ENCODE data around the gene PTPRD. TPM values are rescaled to one million over a fixed set of nuclear protein-coding genes. Genes with fewer than 3 reads are reported as not detected.

Gene PTPRD
- total RNA-seq, 1 donor from 2014 or later = 139 TPM

DNA sequence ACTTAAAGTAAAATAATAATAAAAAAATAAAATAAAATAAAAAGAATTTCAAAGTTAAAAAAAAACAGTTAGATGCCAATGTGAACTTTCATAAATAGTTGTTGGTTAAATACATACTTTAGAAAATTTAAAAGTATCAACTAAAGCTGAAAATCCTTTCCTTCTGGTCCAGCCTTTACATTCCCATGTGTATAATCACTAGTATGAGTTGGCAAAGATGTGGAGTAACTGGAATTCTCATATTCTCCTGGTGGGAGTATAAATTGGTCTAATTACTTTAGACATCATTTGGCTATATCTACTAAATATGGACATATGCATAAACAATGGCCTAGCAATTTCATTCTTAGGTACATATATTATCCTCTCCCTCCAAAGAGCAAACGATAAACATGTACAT lies 619.9 kb downstream of the PTPRD start:
- no peaks in the 10 kb centered on the region for H3K4me1 Mint-ChIP-seq
- H3K27me3 Mint-ChIP-seq (ENCODE audit: low read depth) = no peaks in the 10 kb centered on the region
- DNase-seq (ENCODE audit: low read depth, low spot score) = no peak
- H3K27ac Mint-ChIP-seq (ENCODE audit: unreplicated experiment) = no peak overlapping the region
- no peaks in the 10 kb centered on the region for H3K36me3 Mint-ChIP-seq (ENCODE audit: low read depth)
- H3K4me3 Mint-ChIP-seq = no peak overlapping the region
- no peaks in the 10 kb centered on the region for H3K9me3 Mint-ChIP-seq
- TF ChIP-seq, protein P1, sequence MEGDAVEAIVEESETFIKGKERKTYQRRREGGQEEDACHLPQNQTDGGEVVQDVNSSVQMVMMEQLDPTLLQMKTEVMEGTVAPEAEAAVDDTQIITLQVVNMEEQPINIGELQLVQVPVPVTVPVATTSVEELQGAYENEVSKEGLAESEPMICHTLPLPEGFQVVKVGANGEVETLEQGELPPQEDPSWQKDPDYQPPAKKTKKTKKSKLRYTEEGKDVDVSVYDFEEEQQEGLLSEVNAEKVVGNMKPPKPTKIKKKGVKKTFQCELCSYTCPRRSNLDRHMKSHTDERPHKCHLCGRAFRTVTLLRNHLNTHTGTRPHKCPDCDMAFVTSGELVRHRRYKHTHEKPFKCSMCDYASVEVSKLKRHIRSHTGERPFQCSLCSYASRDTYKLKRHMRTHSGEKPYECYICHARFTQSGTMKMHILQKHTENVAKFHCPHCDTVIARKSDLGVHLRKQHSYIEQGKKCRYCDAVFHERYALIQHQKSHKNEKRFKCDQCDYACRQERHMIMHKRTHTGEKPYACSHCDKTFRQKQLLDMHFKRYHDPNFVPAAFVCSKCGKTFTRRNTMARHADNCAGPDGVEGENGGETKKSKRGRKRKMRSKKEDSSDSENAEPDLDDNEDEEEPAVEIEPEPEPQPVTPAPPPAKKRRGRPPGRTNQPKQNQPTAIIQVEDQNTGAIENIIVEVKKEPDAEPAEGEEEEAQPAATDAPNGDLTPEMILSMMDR (conservative IDR thresholded peaks at IDR 0.05) = no peak

DNA sequence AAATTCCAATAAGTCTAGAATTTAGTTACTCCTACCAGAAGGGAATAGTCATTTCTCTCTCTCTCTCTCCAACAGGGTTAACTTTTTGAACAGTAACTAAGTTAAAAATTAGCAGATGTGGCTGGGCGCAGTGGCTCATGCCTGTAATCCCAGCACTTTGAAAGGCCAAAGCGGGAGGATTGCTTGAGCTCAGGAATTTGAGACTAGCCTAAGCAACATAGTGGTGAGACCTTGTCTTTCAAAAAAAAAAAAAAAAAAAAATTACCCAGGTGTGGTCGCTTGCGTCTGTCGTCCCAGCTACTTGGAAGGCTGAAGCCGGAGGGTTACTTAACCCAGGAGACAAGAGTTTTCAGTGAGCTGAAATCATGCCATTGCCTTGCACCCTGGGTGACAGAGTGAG lies 639.7 kb downstream of the PTPRD start:
- DNase-seq (ENCODE audit: low read depth, low spot score) = no peak

GRCh38 chr9:9970514-9970913 lies 642.3 kb downstream of the PTPRD start:
- H3K27ac Mint-ChIP-seq (ENCODE audit: unreplicated experiment) = no peak overlapping the region
- no peaks in the 10 kb centered on the region for H3K27me3 Mint-ChIP-seq (ENCODE audit: low read depth)
- H3K4me3 Mint-ChIP-seq = no peak overlapping the region
- peaks cover 4% of the 10 kb centered on the region for H3K4me1 Mint-ChIP-seq
- no peaks in the 10 kb centered on the region for H3K36me3 Mint-ChIP-seq (ENCODE audit: low read depth)
- TF ChIP-seq, protein P1 (conservative IDR thresholded peaks at IDR 0.05) = no peak
- DNase-seq (ENCODE audit: low read depth, low spot score) = no peak
- no peaks in the 10 kb centered on the region for H3K9me3 Mint-ChIP-seq

More for the DNA sequence above, 639.7 kb downstream of the PTPRD start:
- H3K9me3 Mint-ChIP-seq = no peaks in the 10 kb centered on the region
- no peaks in the 10 kb centered on the region for H3K27me3 Mint-ChIP-seq (ENCODE audit: low read depth)
- TF ChIP-seq, protein P1 (conservative IDR thresholded peaks at IDR 0.05) = no peak
- H3K36me3 Mint-ChIP-seq (ENCODE audit: low read depth) = no peaks in the 10 kb centered on the region
- peaks cover 4% of the 10 kb centered on the region for H3K4me1 Mint-ChIP-seq
- no peak overlapping the region for H3K27ac Mint-ChIP-seq (ENCODE audit: unreplicated experiment)
- no peak overlapping the region for H3K4me3 Mint-ChIP-seq

GRCh38 chr9:9963841-9964240 lies 649.0 kb downstream of the PTPRD start:
- H3K4me3 Mint-ChIP-seq = no peak overlapping the region
- TF ChIP-seq, protein P1 (conservative IDR thresholded peaks at IDR 0.05) = no peak
- no peaks in the 10 kb centered on the region for H3K9me3 Mint-ChIP-seq
- no peak for DNase-seq (ENCODE audit: low read depth, low spot score)
- H3K36me3 Mint-ChIP-seq (ENCODE audit: low read depth) = no peaks in the 10 kb centered on the region
- no peaks in the 10 kb centered on the region for H3K4me1 Mint-ChIP-seq
- H3K27me3 Mint-ChIP-seq (ENCODE audit: low read depth) = no peaks in the 10 kb centered on the region
- H3K27ac Mint-ChIP-seq (ENCODE audit: unreplicated experiment) = no peak overlapping the region

DNA sequence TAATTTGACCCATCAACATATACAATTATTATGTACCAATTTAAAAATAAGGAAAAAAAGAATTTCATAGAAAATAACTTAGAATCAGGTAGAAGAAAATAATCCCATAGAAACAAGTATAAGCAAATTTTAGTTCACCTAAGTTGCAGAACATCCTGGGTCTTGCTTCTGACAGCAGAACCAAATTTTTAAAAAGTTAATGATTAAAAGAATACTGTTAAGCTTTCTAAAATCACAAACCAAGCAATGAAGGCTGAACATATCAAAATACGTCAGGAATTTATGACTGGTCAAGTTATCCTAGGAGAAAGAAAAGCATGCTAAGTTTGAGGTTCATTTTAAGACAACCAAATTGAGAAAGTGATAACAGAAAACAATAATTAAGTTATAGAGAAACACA lies 650.9 kb downstream of the PTPRD start:
- Mint-ChIP-seq H3K9me3 (no peaks in the 10 kb centered on the region), H3K27me3 (ENCODE audit: low read depth) (no peaks in the 10 kb centered on the region), H3K4me3 (no peak overlapping the region), H3K27ac (ENCODE audit: unreplicated experiment) (no peak overlapping the region), H3K4me1 (no peaks in the 10 kb centered on the region), H3K36me3 (ENCODE audit: low read depth) (no peaks in the 10 kb centered on the region)
- no peak for DNase-seq (ENCODE audit: low read depth, low spot score)
- TF ChIP-seq, protein P1 (conservative IDR thresholded peaks at IDR 0.05) = no peak

DNA sequence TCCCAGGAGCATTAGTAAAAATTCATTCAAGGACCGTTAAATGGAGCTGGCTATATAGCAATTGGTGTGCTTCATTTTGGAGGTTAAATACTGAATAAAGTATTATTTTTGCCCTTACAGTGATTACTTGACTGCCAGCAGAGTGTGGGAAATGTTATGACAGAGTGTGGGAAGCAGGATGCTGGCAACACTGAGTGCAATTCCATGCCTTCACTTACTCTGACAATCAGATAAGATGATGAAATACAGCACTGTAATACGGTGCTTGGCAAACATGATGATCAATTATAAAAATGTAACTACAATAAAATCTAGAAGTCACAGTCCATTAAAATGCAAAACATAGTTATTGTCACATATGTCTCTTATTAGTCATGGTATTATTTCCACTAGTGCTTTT lies 651.3 kb downstream of the PTPRD start:
- DNase-seq (ENCODE audit: low read depth, low spot score) = no peak
- H3K27me3 Mint-ChIP-seq (ENCODE audit: low read depth) = no peaks in the 10 kb centered on the region
- TF ChIP-seq, protein P1 (conservative IDR thresholded peaks at IDR 0.05) = no peak
- H3K4me3 Mint-ChIP-seq = no peak overlapping the region
- no peaks in the 10 kb centered on the region for H3K36me3 Mint-ChIP-seq (ENCODE audit: low read depth)
- no peaks in the 10 kb centered on the region for H3K4me1 Mint-ChIP-seq
- no peak overlapping the region for H3K27ac Mint-ChIP-seq (ENCODE audit: unreplicated experiment)
- no peaks in the 10 kb centered on the region for H3K9me3 Mint-ChIP-seq

All from neural crest cell (in vitro differentiated cells).